HS-5 (cell line): ENCODE results near the gene RPS4Y1.
A peak's percentile ranks its signal among the peaks of the same experiment; 100 is the strongest.

Experiments used
- DNase-seq: peaks from one replicate; pipeline ENCODE4 v3.0.0-alpha.2; 2012; ENCODE audit warnings: low read depth

RPS4Y1 gene

DNA sequence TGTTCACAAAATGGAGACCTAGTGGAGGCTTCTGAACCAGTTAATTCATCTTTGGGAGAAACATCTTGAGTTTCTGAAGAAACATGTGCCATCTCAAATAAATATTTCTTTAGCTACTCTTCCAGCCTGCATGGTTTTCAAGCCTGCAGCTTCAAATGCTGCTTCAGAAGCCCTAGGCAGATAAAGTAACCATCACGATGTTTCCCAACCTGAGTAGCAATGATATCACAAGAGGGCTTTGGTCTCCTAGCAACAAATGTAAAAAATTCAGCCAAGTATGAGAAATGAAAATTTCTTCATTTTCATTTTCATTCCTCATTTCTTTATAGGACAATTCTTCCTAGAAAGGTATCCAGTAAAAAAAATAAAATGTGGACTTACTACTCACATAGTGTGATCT lies 42.2 kb downstream of the RPS4Y1 start:
- no peak for DNase-seq

DNA sequence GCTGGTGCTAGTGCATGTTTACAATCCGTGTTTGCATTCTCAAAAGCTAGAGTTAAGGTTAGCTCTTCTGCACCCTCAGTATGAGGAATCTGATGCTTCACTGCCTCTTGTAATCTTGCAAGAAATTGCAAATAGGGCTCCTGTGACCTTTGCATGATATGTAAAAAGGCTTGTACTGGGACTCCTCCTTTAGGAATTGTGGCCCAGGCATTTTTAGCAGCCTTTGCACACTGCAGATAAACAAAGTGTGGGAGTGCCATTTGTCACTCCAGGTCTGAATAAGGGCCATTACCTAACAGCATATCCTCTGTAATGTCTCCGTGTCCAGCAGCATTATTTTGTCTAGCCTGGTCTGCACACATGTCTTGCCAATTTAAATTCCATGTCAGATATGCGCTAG lies 44.5 kb downstream of the RPS4Y1 start:
- DNase-seq = no peak

DNA sequence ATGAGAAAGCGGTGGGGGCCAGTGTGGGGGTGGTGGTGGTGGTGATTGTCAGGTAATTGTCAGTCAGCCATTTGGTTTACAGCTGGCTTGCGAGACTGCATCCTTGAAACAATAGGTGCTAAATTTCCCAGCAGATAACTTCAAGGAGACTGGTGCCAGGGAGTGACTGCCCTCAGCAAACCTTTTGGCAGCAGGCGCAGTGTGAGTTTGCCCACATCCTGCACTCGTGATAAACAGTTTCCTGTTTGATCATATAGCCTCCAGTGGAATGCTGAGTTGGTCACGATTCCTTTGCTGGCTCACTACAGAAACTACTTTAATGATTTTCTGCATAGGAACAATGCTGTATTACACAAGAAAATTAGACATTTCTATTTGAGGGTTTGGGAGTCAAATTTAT lies 46.0 kb downstream of the RPS4Y1 start:
- DNase-seq = peak; percentile 64

DNA sequence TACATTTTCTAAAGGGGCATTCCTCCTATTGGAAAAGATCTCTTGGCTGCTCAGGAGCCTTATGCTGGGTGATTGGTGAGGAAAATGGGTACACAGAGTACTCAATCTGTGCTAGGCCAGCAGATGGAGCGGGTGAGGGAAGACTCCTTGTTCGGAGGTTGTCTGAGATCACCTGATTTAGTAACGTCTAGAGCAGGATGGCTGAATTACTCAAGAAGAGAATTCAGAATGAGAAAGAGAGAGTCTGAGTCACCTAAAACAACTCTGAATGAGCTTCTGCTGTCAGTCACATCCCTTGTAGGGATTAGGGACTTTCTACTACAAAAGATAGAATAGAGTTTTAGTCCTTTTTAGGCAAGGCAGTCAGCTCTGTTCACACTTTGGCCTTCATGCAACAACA lies 46.6 kb downstream of the RPS4Y1 start:
- DNase-seq = peak; percentile 46

DNA sequence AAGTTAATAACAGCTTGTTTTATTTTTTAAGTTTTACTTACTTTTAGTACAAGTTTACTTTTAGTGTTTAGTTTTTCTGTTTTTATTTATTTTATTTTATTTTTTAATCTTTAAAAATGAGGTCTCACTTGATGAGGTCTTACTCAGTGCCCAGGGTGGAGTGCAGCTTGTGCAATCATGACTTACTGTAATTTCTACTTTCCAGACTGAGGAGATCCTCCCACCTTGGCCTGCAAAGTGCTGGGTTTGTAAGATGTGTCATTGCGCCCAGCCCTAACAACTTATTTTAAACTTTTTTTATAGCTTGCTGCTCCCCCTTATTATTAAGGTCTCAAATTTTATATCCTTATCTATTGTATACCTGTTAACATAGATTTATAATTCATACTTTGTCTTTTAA lies 52.1 kb downstream of the RPS4Y1 start:
- no peak for DNase-seq

DNA sequence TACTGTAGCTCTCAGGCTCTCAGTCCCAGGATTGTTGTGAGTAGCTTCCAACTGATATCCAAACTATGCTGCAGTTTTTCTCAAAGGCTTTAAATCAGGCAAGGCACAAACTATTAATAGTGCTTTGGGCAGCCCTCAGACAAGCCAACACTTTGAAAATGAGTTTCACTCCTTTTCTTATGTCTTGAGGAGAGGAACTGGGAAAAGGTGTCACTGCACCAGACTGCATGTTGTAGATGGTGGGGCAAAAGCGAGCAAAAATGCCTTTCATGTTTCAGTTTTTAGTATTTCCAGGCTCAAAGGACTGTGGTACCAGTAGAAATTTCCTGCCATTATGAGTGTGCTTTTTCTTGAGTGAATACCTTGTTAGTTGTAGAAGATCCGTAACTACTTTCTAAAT lies 54.6 kb downstream of the RPS4Y1 start:
- DNase-seq = no peak

DNA sequence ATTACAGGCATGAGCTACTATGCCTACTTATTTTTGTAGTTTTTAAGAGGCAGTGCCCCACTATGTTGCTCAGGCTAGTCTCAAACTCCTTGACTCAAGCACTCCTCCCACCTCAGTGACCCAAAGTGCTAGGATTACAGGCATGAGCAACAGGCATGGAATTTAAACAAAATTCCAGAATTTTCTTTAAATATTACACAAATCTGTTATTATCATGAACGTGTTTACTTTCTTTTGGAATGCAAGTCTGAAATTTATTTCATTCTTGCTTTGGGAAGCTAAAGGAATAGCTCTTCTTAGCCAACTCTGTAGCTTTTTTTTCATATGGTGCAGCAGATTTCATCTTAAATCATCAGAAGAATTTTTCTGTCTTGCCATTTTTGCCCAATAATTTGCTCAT lies 66.0 kb downstream of the RPS4Y1 start:
- DNase-seq = peak; percentile 29

DNA sequence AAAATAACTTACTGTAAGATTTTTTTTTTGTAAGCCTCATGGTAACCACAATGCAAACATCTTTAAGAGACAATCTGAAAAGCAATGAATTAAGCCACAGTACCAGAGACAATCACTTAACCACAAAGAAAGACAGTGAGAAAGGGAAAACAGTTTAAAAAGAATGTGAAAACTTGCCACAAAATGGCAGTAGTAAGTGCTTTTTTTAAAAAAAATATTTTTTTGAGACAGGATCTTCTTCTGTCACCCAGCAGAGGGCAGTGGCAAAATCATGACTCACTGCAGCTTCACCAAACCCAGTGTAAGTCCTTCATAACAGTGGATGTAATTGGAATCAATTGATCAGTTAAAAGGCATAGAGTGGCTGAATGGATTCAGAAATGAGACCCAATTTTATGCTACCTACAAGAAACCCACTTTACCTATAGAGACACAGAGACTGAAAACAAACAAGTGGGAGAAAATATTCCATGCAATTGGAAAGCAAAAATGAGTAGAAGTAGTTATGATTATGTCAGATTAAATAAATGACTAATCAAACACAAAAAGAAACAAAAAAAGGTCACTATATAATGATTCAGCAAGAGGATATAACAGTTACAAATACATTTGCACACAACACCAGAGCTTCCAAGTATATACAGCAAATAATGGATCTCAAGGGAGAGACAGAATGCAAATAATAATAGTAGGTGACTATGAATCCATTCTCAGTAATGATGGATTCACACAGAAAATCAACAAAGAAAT lies 71.8 kb downstream of the RPS4Y1 start:
- no peak for DNase-seq
